ENCODE results near the gene RALGDS. TPM values are rescaled to one million over a fixed set of nuclear protein-coding genes. Genes with fewer than 3 reads are reported as not detected.
A peak's percentile ranks its signal among the peaks of the same experiment; 100 is the strongest.

RALGDS gene
- total RNA-seq, 1 donor from 2014 or later, result 33.7 TPM

DNA sequence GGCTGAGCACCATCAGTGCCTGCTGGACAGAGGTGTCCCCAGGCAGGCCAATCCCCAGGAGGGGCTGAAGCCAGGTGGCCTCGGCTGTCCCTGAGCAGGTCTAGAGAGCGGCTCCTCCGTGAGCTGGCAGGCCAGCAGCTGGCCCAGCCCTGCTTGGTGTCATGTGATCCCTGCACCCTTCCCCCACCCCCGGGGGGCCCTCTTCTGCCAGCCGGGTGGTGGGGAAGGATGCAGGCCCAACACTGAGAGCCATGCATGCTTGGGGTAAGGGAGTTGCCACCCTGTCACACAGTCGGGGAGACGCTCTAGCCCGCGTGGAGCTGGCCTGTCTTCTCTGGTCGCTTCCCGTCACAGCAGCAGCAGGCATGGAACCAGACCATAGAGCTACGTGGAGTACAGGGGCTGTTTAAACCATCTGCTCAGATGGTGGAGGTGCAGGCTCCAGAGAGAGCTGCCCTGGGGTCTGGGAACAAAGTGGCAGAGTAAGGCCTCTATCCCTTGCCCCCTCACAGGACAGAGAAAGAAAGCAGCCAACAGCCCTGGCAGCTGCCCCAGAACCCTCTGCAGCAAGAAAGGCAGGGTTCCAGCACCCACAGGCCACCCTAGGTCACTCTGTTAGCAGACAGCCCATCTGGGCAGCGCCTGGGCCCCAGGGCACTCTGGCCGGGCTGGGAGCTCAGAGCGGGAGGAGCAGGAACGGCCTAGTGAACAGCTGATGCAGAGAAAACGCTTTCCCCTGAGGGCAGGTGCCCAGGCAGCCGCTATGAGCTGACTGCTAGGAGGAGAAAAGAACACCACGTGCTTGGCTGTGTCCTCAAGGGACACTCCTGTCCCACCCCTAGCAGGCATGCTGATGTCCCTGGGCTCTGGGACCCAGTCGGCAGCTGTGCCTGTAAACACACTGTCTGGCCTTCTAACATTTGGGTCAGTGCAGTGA is 6.8 kb downstream of the RALGDS start:
- peak; percentile 78 for DNase-seq (ENCODE audit: missing footprints)
- peak; percentile 62 for ATAC-seq
- intact Hi-C loops (cut with DNase I), result no loop called here

DNA sequence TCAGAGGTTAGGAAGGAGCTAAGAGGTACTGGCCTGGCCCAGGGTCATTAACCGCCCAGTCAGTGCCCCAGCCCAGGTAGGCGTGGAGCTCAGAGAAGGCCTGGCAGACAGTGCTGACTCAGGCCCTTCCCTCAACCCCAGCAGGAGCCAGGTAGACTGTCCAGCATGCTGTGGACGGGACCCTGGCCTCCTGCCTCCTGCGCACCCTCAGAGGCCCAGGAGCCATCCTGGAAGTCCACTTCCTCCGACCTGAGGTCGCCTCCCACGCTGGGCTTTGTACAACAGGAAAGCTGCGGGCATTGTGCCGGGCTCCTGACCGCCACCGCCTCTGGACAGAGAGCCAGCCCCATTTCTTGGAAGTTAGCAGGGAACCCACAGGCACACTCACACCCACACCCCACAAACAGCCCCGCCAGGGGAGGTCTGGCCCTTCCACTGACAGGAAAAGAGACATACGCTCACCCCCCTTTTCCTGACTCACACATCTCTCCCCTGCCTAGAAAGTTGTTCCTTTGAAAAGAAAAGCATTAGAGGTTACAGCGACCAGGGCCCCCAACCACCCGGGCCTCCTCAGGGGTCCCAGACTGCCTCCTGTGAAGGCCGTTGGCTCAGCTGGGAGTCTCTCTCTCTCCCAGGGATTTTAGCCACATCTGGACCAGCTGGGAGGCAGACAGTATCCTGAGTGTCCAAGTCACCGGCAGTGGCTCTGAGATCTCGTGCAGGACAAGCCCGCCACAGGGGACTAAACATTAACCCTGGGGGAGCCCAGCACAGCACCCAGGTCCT is 7.7 kb downstream of the RALGDS start:
- DNase-seq (ENCODE audit: missing footprints) (peak; percentile 81), ATAC-seq (no peak)
- intact Hi-C loops (cut with DNase I), result no loop called here

DNA sequence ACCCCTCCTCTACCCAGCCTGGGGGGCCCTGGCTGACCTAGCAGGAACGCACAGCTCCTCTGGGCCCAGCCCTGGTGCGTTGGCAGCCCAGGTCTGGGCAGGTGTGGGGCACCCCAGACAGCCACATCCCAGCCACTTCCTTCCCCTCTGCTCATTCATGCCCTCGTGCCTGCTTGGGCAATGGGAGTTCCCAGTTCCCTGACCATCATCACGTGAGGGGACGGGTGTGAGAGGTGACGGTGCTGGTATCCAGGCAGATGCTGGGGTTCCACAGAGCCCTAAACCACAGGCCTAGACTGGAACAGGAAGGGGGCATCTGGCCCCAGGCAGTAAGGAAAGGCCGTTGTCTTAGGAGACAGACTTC is 8.4 kb downstream of the RALGDS start:
- peak; percentile 9 for ATAC-seq
- intact Hi-C loops (cut with DNase I), result no loop called here
- peak; percentile 87 for DNase-seq (ENCODE audit: missing footprints)

DNA sequence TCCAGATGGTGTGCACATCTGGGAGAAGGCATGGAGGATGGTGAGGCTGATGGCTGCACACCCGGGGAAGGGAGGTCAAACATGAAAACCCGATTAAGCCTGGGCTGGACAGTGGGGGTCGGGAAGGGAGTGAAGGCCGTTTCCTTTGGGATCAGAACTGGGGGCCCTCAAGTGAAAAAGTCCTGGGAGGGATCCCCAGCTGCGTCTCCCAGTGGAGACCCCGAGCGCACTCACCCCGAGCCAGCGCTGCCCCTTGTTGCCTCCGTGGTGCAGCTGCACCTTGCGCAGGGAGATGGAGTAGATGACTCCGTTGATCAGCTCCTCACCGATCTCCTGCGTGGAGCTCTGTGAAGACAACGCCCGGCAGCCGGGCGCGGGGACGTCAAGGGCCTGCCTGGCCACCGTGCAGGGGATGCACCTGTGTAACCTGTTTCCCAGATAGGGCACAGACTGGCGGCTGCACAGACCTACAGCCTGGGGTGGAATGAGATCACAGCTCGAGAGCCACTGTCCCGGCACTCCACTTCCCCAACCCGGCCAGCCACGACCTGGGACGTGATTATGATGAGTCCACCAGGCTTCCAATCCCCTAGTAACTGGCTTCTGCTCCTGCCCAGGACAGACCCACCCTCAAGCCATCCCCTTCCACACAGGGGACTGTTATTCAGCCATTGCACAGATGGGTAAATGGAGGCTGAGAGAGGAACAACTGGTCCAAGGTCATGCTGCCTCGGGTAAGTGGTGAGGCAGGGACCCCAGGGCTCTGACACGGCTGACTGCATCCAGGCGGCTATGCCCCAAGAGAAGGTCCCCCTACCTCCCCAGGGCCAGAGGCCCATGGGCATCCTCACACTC is 9.0 kb downstream of the RALGDS start:
- intact Hi-C loops (cut with DNase I), result no loop called here
- DNase-seq (ENCODE audit: missing footprints) (peak; percentile 61), ATAC-seq (no peak)

DNA sequence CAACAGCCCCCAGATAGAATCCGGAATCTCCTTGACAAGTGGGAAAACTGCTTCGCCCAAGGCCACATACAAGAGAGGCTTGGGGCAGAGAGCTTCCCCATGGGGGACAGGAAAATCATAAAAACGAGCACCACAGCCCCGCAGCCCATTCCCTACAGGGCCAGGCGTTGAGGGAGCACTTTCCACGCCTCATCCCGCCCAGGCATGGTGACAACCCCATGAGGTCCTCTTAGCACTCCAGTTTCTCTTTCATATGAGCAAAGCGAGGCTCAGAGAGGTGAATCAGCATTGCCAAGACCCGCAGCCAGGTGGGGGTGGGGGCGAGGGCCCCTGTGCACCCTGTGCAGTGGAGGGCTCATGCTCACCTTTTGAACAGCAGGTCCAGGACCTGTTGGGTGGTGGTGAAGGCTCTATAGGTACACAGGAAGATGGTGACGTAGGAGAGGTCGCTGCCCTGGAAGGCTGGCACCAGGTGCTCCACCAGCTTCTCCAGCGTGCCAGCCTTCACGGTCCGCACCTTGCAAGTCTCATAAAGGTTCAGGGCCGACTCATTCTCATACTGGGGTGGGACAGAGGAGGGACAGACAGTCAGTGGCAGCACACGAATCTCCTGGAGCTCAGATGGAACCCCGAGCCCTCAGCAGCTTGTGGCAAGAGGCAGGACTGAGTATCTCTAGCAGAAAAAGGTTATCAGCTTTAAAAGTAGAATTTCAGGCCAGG is 10.9 kb downstream of the RALGDS start:
- no peak for ATAC-seq
- intact Hi-C loops (cut with DNase I), result no loop called here
- peak; percentile 27 for DNase-seq (ENCODE audit: missing footprints)

DNA sequence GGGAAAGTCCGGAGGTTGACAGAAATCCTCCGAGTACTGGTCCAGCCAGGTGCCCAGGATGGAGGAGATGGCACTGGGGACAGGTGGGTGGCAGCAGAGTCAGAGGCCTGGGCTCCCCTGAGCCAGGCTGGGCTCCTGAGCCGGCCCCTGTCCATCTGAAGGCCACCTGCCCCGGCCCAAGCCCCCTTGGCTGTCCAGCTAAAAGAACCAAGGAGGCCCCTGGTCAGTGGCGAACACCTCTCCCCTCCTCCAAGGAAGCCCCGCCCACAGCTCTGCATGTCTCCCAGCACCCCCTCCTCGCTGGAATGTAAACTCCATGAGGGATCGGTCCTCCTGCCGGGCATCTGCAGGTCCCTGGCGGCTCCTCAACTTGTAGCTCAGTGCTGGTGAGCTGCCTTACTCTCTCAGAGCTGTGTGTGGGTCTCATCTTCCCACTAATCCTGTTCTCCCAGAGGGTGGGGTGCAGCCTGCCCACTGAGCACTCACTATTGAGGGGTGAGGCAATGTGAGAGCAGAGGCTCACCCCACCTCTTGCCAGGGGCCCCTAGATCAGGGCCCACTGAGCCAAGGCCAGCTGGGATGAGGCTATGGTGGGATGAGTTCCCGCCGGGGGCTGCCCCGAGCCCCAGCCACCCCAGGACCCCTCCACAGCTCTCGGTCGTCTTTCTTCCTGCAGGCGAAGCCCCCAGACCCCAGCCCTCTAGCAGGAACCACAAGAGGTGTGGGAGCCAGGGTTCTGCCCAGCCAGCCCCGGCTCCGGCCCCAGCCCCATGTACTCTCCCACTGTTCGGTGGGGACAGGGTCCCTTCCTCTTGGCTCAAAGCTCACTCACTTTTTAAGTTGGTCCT is 12.0 kb downstream of the RALGDS start:
- intact Hi-C loops (cut with DNase I), result no loop called here
- ATAC-seq (no peak), DNase-seq (ENCODE audit: missing footprints) (peak; percentile 28)

DNA sequence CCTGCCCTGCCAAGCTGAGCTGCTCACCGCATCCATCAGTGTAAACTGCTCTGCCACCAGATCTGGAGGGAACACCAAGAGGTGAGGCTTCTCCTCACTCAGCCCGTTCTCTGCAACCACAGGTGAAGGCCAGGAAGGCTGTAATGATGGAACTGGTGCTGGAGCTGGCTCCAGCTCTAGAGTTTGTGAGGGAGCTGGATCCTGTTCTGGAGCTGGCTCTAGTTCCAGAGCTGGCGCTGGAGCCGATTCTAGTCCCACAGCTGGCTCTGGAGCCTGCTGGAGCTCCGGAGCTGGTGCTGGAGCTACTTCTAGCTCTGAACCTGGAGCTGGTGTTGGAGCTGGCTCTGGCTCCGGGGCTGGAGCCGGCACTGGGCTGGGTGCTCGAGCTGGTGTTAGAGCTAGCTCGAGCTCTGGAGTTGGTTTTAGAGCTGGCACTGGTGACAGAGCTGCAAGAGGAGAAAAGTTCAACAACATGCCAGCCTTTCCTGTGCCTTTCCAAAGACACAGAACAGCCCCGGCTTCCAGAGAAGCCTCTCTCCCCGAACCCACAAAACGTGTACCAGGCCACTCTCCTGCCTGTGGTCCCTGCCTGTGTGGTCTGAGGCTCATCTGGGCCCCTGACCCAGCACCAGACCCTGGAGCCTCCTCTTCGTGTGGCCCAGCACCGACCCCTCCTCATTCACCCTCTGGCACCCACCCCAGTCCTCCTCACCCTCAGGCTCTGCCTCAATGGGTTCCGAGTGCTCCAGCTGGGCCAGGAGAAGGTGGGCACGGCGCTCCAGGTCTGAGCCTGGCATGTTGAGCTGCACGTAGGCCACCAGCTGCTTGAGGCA is 12.9 kb downstream of the RALGDS start:
- intact Hi-C loops (cut with DNase I), result no loop called here
- ATAC-seq (no peak), DNase-seq (ENCODE audit: missing footprints) (peak; percentile 44)

DNA sequence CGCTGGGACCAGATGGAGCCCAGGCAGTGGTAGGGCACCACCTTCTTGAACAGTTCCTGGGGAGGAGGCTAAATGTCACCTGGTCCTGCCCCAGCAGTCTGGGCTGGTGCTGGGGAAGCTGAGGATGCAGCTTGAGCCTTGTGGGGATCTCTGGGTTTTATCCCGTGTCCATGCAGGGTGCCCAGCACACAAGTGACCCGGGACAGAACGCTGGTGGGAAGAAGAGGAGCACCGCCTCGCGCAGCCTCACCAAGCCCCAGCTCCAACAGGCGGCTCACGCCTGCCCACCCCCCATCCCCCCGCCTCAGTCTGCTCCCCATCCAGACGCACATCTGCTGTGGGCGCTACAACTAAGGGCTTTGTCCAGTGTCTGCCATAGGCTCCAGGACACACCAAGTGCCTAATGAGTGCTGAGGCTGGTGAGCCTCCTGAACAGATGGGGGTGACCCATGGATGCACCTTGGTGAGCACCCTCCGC is 13.8 kb downstream of the RALGDS start:
- no peak for ATAC-seq
- intact Hi-C loops (cut with DNase I), result no loop called here
- DNase-seq (ENCODE audit: missing footprints), result peak; percentile 33

DNA sequence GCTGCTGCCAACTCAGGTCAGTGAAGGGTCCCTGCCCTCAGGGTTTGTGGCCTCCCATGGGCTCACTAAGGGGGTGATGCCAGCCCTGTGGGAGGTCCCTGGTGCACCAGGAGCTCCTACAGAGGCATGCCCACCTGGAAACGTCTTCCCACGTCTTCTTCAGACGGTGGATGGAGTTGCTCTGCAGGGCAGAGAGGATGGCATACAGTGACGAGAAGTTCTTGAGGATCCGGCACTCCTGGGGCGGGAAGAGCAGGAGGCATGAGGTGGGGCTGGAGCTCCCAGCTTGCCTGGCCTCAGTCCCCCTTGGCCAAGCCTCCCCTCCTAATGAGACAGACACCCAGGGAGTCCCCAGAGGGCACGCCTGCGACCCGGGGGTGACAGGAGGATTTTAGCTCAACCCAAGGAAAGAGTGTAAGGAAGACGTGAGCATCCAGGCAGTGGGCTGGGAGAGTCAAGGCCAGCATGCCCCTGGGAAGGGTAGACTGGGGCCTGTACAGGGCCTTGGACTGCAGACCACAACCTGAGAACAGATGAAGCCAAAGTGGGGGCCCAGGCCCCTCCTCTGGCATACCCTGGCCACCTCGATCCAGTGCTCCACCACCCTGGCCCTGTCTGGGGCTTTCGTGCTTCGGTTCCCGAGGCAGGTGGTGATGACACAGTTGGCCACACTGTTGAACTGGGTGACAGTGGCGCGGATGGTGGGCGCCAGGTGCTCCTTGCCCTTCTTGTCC is 14.4 kb downstream of the RALGDS start:
- intact Hi-C loops (cut with DNase I), result no loop called here
- ATAC-seq (no peak), DNase-seq (ENCODE audit: missing footprints) (peak; percentile 20)

DNA sequence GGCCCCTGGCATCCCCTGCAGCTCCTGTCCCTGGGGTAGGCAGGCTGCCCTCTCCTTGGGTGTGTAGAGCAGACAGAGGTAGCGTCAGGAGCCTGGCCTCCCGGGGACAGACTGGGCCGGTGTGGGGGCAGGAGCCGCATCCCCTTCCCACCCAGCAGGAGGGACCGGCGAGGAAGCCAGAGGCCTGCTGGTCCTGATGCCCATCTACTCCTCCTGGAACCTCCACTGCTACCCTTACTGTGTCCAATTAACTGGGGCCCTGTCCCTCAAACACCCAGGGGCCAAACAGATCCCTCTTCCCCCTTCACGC is 15.6 kb downstream of the RALGDS start:
- ATAC-seq (no peak), DNase-seq (ENCODE audit: missing footprints) (peak; percentile 63)
- intact Hi-C loops (cut with DNase I), result no loop called here

DNA sequence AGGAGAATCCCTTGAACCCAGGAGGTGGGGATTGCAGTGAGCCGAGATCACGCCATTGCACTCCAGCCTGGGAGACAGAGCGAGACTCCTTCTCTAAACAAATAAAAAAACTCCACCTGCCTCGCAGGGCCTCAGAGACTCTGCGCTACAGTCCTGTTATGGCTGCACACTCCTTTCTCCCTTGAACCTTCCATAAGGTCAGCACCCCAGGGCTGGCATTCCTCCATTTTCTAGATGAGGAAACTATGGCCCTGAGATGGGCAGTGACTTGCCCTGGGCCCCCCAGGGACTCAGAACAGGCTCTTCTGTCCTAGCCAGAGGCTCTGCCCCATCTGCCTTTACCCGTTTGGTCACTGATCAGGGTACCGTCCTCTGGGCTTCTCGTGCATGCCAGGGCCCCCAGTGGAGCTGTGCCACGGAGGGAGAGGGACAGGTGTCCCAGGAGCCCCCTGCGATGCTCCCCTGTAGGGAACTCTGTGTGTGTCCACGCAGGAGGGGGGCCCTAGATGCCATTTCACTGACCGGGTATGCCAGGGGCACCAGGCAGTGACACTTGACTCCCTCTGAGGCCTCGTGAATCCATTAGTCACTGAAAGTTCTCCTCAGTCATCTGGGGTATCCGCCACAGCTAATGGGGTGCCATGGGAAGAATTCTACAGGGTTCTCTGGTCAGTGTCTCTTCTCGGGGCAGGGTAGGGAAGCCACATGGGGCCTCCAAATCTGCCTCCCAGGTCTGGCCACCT is 16.2 kb downstream of the RALGDS start:
- DNase-seq (ENCODE audit: missing footprints) (peak; percentile 39), ATAC-seq (no peak)
- intact Hi-C loops (cut with DNase I), result loop anchor here (5.0 kb wide), 1 partner anchor 68 kb away; no protein-coding TSS in a partner anchor

DNA sequence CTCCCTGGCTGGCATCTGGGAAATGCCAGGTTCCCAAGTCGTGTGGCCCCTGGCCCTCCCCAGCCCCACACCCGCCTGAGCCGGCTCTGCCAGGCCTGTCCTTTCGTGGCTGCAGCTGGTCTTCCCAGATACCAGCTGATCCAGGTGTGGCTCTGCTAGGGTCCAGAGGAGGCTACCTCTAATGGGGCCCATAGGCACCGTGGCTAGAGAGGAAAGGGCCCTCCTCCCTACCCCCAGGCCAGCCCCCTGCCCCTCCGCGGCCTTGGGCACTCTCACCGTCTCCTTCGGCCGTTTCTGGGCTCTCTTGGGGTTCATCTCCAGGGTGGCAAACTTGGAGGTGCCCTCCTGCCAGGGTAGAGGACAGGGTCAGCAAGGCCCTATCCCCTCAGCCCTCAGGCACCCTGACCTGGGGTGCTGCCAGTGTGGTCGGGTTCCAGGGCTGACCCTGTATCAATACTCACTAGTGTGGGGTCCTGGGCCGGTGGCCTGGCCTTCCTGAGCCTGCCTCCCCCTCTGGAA is 17.0 kb downstream of the RALGDS start:
- DNase-seq (ENCODE audit: missing footprints) (peak; percentile 46), ATAC-seq (no peak)
- intact Hi-C loops (cut with DNase I), result loop anchor here (1.0 to 5.0 kb wide), 2 partner anchors 40 to 67 kb away; no protein-coding TSS in a partner anchor

DNA sequence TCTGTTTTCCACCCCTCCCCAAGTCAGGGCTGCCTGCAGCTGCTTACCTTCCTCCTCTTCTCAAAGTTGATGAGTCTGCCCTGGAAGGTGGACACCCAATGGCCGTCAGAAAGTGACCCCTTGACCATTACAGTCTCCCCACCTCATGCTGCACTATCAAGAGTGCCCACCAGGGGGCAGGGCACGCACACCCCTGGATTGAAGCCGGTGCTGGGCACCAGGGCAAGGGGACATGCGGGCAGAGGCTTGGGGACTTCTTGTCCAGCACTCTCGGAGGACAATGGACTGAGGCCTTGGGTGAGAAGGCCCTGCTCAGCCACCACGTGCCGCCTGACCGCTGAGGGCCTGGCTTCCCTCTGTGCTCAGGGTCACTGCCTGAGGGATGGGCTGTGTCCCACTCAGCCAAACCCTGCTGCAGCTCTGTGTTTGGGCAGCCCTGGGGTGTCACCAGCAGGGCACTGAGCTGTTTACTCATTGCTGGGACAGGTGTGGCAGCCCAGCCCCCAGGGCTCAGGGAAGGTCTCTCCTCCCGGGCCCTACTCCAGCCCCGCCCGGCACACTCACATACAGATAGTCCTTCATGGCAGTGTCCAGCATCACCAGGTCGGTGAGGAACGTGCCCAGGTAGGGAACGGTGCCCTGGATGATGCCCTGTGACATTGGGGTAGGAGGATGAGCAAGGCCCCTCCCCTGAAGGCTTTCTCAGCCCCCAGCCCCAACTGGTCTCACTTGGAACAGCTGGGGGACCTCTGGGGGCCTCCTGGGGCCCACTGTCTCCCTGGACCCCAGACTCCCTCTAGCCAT is 17.7 kb downstream of the RALGDS start:
- peak; percentile 87 for DNase-seq (ENCODE audit: missing footprints)
- peak; percentile 58 for ATAC-seq
- intact Hi-C loops (cut with DNase I), result loop anchor here (1.0 to 5.0 kb wide), 2 partner anchors 41 to 66 kb away; no protein-coding TSS in a partner anchor
